IPS DF 4.7 (cell line): ENCODE measurements around the gene SMIM26.
A peak's percentile ranks its signal among the peaks of the same experiment; 100 is the strongest.
"Not testable (repeated sequence)": the region's sequence is repeated elsewhere in the genome, so short reads cannot be mapped to it uniquely, and the experiment has no call there.

Source experiments
- DNase-seq: peaks from one replicate; pipeline ENCODE4 v3.0.0-alpha.2; 2013; ENCODE audit warnings: low spot score; ENCODE audit errors: extremely low read depth

Gene SMIM26

GRCh38 chr20:18566892-18567738, at the start of gene SMIM26:
Gene SMIM26 (plus strand): TSS chr20:18567432. CDS start chr20:18567479, 47 bp downstream.
- DNase-seq = peak; percentile 71

- not testable (repeated sequence) for DNase-seq
Measured at GRCh38 chr20:18522066-18522465, 45.2 kb upstream of the SMIM26 start.

GRCh38 chr20:18523066-18523465, 44.2 kb upstream of the SMIM26 start:
- DNase-seq = no peak

GRCh38 chr20:18524646-18525045, 42.6 kb upstream of the SMIM26 start:
- no peak for DNase-seq

GRCh38 chr20:18526761-18527160, 40.5 kb upstream of the SMIM26 start:
- DNase-seq = not testable (repeated sequence)

- DNase-seq = no peak
Measured at GRCh38 chr20:18527339-18527738, 39.9 kb upstream of the SMIM26 start.

- no peak for DNase-seq
Measured at GRCh38 chr20:18527836-18528235, 39.4 kb upstream of the SMIM26 start.

GRCh38 chr20:18529041-18529440, 38.2 kb upstream of the SMIM26 start:
- DNase-seq = no peak

GRCh38 chr20:18532626-18533025, 34.6 kb upstream of the SMIM26 start:
- no peak for DNase-seq

- DNase-seq = no peak
Measured at GRCh38 chr20:18533491-18533890, 33.7 kb upstream of the SMIM26 start.

- DNase-seq = no peak
Measured at GRCh38 chr20:18533978-18534644, 33.1 kb upstream of the SMIM26 start.

GRCh38 chr20:18537651-18538050, 29.6 kb upstream of the SMIM26 start:
- DNase-seq = no peak

GRCh38 chr20:18541741-18542140, 25.5 kb upstream of the SMIM26 start:
- DNase-seq = no peak

- no peak for DNase-seq
Measured at GRCh38 chr20:18543216-18543615, 24.0 kb upstream of the SMIM26 start.

GRCh38 chr20:18543932-18544331, 23.3 kb upstream of the SMIM26 start:
- no peak for DNase-seq

- no peak for DNase-seq
Measured at GRCh38 chr20:18545566-18545965, 21.7 kb upstream of the SMIM26 start.

GRCh38 chr20:18548465-18548864, 18.8 kb upstream of the SMIM26 start:
- no peak for DNase-seq

- no peak for DNase-seq
Measured at GRCh38 chr20:18553746-18554145, 13.5 kb upstream of the SMIM26 start.

- DNase-seq = no peak
Measured at GRCh38 chr20:18567739-18568091, 483 bp downstream of the SMIM26 start.

GRCh38 chr20:18571009-18571408, 3.8 kb downstream of the SMIM26 start:
- DNase-seq = no peak

- no peak for DNase-seq
Measured at GRCh38 chr20:18571578-18571977, 4.3 kb downstream of the SMIM26 start.

GRCh38 chr20:18577942-18578341, 10.7 kb downstream of the SMIM26 start:
- DNase-seq = no peak

- DNase-seq = no peak
Measured at GRCh38 chr20:18578581-18578980, 11.3 kb downstream of the SMIM26 start.
